Activated gamma-delta T cell treated with anti-CD3 and anti-CD28 coated beads, Interleukin-2, amount 50 U/mL, for 16 hours (primary cell): ENCODE measurements around the gene UBE2G2.

Experiments used
- DNase-seq: peaks from one replicate; pipeline ENCODE4 v3.0.0-alpha.2; 2020; ENCODE audit warnings: low read depth

Gene UBE2G2

GRCh38 chr21:44785620-44786335 is 15.8 kb downstream of the UBE2G2 start:
- DNase-seq, result no peak

DNA sequence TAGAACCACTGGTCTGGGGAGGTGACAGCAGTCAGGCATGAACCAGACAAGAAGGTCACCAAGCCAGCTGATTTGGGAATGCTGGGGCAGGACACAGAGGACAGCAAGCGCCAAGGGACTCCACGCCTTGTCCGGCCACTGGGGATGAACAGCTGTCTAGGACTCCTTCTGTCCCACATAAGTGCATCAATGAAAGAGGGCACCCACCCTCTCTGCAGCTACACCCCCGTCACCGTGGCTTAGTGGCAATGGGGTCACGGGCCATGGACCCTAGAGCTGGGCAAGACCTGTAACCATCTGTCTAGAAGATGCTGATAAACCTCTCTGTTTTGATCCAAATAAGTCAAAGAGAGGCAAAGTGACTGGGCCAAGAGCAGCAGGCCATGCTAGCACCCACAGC is 16.8 kb downstream of the UBE2G2 start:
- DNase-seq, result no peak

DNA sequence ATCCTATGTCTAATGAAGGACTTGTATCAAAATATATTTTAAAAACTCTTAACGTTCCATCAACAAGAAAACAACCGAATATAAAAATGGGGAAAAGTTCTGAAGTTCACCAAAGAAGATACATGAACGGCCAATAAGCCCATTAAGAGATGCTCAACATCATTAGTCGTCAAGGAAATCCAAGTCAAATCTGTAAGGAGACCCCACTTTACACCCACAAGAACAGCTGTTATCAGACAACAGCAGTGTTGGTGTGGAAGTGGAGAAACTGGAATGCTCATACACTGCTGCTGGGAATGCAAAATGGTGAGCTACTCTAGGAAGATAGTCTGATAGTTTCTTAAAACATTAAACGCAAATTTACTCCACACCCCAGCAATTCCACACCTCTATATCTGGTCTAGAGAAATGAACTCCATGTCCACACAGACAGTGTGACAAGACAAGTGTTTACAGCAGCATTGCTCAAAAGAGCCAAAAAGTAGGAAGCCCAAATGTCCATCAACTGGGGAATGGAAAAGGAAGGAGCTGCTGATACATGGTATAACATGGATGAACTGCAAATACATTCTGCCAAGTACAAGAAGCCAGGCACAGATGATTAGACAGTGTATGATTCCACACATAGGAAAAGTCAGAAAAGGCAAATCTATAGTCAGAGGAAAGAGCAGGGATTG is 18.5 kb downstream of the UBE2G2 start:
- DNase-seq, result no peak

GRCh38 chr21:44780767-44781459 is 20.7 kb downstream of the UBE2G2 start:
- DNase-seq, result no peak

- no peak for DNase-seq
Observed at GRCh38 chr21:44780137-44780502, 21.5 kb downstream of the UBE2G2 start.

- DNase-seq, result no peak
Observed at GRCh38 chr21:44779417-44780136, 22.0 kb downstream of the UBE2G2 start.

DNA sequence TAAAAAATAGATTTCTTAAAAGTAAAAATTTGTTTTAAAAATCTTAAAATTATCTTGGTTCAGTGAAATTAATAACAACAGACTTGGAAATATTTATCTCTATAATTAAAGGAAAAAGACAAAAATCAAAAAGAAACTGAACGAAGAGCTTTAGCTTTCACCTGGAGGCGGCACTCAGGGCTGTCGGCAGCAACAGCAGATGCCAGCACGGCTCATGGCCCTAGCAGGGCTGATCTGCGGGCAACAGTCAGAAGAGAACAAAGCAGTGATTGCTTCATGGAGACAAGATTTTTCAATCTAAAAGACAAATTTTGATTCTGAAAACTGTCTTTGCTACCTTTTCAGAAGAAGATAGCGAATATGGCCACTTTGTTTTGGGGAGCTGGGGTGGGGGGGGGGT is 22.6 kb downstream of the UBE2G2 start:
- DNase-seq, result no peak

DNA sequence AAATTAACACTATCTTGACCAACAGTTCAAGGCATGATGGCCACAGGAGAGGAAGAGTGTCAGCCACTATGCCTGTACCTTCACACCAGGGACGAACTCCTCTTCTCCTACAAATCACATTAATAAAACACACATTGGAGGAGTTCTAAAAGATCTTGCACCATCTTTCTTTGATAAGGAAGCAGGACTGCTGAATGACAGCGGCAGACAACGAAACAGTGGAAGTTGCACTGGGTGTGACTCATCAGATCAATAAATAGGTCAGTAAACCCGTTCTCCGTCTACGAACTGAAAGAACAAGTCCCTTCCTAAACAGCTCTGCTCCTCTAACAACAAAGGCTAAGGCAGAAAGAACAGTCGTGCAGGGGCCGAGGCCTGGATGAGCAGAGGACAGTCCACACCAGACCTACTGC is 23.1 kb downstream of the UBE2G2 start:
- DNase-seq, result no peak

DNA sequence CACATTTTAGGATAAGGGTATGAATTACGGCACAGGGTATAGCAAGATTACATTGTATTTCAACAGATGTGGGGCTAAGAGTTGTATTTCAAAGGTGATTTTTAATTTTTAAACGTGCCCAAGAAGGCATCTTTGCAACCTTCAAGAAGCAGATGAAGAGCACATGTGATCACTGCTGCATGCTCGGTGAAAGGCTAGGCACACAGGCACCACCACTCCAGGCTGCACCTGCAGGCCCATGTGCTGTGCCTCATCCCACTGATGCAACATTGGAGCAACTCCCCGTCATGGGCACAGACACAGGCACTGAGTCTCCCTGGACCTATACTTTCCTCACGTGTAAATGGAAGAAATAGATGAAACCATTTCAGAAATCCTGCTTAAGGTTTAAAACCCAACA is 23.5 kb downstream of the UBE2G2 start:
- no peak for DNase-seq

- DNase-seq, result no peak
Observed at GRCh38 chr21:44774972-44775371, 26.6 kb downstream of the UBE2G2 start.

- DNase-seq, result no peak
Observed at GRCh38 chr21:44773291-44773932, 28.2 kb downstream of the UBE2G2 start.

GRCh38 chr21:44771896-44772525 is 29.6 kb downstream of the UBE2G2 start:
- no peak for DNase-seq

- no peak for DNase-seq
Observed at GRCh38 chr21:44767834-44768831, 33.5 kb downstream of the UBE2G2 start.

- no peak for DNase-seq
Observed at GRCh38 chr21:44766818-44767354, 34.7 kb downstream of the UBE2G2 start.

DNA sequence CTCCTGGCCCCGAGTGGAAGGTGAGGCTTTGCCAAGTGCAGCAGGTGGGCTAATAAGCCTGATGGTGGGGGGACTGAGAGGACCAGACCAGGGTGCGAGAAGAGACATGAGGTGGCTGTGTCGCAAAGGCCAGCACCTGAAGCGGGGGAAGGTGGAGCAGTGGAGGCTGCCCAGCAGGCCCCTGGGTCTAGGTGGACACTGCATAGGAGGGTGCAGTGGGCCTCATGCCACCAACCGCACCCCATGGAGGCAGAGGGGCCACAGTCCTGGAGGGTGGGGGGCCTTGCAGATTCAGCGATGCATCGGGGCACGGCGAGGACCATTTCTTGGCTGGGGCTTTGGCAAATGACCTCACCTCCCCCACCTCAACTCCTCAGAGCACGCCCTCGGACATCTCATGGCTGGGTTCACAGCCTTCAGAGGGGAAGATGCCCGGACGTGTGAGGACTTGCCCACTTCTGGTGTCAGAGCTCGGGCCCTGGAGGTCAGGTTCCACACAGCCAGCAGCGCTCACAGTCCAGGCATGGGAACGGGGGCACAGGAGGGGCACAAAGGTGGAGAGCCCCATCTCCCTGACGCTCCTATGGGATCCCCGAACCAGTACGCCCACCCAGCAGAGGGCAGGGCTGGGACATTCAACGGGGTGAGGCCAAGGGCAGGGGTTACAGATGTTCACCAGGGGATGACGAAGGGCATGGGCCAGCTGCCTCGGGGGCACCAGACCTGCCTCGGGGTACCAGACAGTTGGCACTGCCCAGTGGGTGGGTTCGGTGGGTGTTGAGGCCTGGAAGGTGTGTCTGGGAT is 35.4 kb downstream of the UBE2G2 start:
- DNase-seq, result no peak

DNA sequence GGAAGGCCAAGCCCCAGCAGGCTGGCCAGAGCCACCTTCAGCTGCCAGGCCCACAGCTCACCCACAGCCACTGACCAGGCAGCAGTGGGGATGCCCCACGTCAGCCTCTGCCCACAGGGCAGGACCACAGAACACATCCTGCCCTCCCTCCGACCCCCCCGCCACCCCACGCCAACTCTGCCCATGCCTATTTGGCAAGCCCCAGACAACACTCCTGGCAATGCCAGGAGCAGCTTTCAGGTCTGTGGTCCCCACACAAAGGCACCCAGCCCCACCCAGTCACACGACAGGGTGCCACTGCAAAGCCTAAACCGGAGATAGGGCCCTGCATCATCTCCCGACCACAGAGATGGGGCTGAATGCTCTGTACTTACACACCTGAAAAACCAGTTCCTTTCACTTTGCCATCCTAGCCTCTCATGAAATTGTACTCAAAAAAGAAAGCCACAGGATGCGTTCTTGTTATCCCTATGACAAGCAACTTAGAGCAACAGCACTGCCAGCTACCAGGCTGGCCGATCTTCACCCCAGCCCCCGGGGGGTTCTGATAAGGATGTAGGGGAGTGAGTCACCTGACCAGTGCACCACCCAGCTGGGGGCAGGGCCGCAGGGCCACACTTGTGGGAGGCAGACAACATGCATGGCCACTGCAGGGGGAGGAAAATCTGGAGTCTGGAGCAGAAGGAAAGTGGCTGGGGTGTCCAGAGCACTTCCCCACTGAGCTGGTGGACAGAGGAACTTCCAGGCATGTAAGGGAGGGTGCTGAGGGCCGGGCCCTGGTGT is 36.2 kb downstream of the UBE2G2 start:
- DNase-seq, result no peak

DNA sequence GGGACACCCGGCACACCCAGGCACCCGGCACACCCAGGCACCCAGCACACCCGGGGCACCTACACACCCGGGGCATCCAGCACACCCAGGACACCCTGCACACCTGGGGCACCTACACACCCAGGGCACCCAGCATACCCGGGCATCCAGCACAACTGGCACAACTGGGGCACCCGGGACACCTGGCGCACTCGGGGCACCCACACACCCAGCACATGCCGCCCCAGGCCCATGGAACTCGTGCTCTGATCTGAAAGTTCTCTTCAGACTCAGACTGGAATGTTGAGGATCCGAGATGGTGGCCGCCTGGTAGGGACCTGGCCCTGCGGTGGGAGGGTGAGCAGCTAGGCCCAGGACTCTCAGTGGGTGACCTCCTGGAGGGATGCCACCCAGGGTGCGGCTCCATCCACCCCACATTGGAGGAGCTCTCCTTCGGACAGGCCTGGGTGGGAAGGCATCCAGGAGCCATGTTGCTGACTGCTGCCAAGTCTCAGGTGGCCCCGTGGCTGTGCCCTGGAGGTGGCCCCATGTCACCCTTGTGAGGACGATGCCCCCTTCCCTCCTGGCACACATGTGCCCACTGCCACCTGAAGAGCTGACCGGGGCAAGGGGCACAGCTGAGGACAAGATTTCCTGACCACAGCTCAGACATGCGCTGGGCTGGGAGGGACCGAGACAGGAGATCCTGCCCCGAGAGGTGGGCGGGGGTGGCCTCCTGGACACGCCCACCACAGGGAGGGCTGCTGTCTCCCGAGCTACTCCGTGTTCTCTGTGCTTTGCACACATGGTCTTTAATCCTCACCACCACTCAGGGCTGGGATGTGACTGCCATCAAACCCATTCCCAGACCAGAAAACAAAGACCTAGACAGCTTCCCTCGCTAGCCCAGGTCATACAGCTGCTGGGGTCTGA is 37.0 kb downstream of the UBE2G2 start:
- no peak for DNase-seq
